Gastrocnemius medialis (tissue), 4 donors: ENCODE data around the gene LINS1.

Experiments
- POLR2A ChIP-seq, 2 donors: fragments of 450-650 bp; IDR thresholded peaks; one replicate each; pipeline ENCODE4 v1.6.1; 2017; ENCODE audit warnings: antibody characterized with exemption in 2 of 2, mild to moderate bottlenecking in 2 of 2, moderate library complexity in 2 of 2
- TF ChIP-seq, protein P1 (sequence below), 5 experiments: fragments of 450-650 bp in 3 of 5; fragments of 200-600 bp in 2 of 5; sonication (generic) in 2 of 5; IDR thresholded peaks in 4 of 5; conservative IDR thresholded peaks in 1 of 5; 1 replicate in 4 of 5; 2 replicates in 1 of 5; pipeline ENCODE4 v1.5.1; 2016 to 2019; ENCODE audit warnings: antibody characterized with exemption in 5 of 5, mild to moderate bottlenecking in 3 of 5, moderate library complexity in 3 of 5

DNA sequence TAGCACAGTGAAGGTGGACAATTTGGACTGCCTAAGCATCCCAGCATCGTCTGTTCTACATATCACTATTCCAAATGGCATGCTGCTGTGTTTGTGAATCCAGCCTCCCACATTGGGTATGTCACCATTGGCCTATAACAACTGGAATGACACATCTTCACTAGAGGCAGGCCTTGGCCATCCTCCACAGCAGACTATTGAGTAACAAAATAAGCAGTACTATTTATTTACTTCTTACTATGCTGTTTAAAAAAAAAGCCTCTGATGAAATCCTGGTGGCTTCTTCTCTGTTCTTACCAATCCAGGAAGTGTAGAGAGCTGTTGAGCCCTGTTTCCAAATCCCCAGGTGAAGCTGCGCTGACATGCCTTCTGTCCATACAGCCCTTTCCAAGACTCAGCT, 42.7 kb downstream of the LINS1 start:
- TF ChIP-seq, protein P1, sequence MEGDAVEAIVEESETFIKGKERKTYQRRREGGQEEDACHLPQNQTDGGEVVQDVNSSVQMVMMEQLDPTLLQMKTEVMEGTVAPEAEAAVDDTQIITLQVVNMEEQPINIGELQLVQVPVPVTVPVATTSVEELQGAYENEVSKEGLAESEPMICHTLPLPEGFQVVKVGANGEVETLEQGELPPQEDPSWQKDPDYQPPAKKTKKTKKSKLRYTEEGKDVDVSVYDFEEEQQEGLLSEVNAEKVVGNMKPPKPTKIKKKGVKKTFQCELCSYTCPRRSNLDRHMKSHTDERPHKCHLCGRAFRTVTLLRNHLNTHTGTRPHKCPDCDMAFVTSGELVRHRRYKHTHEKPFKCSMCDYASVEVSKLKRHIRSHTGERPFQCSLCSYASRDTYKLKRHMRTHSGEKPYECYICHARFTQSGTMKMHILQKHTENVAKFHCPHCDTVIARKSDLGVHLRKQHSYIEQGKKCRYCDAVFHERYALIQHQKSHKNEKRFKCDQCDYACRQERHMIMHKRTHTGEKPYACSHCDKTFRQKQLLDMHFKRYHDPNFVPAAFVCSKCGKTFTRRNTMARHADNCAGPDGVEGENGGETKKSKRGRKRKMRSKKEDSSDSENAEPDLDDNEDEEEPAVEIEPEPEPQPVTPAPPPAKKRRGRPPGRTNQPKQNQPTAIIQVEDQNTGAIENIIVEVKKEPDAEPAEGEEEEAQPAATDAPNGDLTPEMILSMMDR (IDR thresholded peaks at IDR 0.05 in 4 of 5, conservative IDR thresholded peaks at IDR 0.05 in 1 of 5), result no peak
- TF ChIP-seq POLR2A (IDR thresholded peaks at IDR 0.05), result no peak
